Superior temporal gyrus (tissue), 1 donor: Measurements from ENCODE around the gene CAPN15.

ENCODE experiments used
- DNase-seq: peaks from one replicate; pipeline ENCODE4 v3.0.0-alpha.2; 2016; ENCODE audit errors: extremely low spot score

Gene CAPN15

DNA sequence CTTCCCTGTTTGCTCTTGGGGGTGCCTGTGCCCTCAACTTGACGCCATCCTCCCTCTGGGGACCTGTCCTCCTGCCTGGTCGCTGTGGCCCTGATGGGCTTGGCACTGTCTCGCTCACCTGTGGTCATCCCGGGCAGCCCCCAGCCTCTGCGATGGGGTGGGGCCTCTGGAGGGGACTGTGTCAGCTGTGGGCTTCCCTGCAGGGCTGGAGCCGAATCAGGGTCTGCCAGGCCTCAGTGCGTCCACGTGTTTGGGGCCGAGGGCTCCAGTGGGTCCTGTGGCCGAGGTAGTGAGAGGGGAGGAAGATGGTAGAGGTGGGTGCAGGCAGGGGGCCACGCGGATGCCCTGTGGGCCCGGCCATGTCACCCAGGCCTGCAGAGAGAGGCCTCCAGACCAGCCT lies 50.3 kb downstream of the CAPN15 start:
- DNase-seq, result no peak

- no peak for DNase-seq
These were observed 50.8 kb downstream of the CAPN15 start for GRCh38 chr16:578232-578869.

DNA sequence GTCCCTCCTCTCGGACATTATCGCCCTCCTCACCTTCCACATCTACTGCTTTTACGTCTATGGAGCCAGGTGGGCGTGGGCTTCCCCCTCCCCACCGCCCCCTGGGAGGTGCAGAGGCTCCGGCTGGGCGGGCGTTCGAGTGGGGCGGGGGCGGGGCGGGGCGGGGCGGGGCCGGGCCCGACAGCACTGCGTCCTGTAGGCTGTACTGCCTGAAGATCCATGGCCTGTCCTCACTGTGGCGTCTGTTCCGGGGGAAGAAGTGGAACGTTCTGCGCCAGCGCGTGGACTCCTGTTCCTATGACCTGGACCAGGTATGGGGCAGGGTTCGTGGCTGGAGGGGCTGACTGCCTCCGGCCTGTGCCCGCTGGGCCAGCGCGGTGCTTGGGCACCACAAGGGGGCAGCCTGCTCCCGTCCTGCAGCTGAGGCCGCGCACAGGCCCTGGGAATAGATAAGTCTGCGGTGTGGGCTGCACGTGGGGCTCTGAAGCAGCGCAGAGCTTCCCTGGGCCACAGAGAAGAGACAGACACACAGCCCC lies 51.4 kb downstream of the CAPN15 start:
- no peak for DNase-seq

DNA sequence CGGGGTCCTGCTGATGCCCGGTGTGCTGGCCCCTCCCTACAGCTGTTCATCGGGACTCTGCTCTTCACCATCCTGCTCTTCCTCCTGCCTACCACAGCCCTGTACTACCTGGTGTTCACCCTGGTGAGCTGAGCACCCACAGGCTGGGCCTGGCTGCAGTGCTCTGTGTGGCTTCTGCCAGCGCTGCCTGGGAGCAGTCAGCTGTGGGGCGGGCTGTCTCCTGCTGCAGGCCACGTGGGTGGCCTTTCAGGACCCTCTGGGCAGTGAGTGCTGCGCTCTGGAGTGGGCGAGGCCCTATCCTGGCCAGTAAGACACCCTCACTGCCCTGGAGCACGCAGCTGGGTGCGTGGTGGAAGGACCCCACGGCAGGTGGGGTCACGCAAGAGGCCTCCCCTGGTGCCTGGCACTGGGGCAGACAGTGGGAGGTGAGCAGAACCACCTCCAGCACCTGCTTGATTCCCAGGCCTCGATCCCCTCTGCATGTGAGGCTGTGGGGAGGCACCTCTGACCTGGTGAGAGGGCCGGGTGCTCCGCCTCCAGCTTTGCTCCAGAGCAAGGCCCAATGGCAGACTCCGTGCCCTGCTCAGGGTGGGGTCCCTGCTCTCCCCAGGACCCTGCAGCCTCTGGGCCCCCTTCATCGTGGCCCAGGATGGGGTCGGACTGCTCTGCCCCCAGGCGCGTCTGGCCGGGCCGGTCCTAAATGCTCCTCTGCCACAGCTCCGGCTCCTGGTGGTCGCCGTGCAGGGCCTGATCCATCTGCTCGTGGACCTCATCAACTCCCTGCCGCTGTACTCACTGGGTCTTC lies 52.8 kb downstream of the CAPN15 start:
- DNase-seq, result no peak

DNA sequence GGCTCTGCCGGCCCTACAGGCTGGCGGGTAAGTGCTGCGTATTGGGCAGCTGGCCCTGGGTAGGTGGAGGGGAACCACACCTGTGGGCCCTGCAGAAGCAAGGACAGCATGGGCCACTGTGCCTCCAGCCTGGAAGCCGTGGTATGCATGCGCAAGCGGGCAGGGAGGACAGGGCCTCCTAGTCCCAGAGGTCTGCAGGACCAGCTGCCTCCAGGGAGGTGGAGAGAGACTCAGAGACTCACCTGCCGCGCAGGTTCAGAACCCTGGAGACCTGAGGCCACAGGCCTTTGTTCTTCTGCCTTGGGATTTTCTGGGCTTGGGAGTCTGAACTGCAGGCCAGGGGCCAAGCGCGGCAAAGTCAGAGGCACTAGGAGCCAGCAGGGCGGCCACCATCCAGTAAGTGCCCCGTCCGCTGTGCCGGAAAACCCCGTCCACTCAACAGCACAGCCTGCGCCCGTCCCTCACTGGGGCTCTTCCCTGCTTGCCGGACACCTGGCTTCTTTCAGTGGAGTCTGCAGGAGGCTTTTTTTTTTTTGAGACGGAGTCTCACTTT lies 53.5 kb downstream of the CAPN15 start:
- DNase-seq, result no peak

DNA sequence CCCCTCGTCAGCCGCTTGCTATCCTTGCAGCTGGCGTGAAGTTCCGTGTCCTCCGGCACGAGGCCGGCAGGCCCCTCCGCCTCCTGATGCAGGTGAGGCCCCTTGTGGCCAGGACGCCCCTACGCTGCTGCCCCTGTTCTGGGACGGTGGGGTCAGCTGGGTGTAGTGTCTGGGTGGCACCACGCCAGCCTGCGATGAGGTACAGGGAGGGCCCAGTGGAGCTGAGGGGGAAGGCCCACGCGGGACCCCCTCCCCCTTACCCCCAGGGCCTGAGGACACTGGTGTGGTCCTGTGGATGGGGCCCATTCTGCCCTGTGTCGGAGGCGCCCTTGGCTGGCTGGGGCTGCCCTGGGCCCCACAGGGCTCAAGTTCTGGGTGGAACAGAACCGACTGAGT lies 54.7 kb downstream of the CAPN15 start:
- DNase-seq, result no peak

GRCh38 chr16:582614-583331 lies 55.3 kb downstream of the CAPN15 start:
- no peak for DNase-seq

- no peak for DNase-seq
These were observed 55.9 kb downstream of the CAPN15 start for GRCh38 chr16:583470-583814.

DNA sequence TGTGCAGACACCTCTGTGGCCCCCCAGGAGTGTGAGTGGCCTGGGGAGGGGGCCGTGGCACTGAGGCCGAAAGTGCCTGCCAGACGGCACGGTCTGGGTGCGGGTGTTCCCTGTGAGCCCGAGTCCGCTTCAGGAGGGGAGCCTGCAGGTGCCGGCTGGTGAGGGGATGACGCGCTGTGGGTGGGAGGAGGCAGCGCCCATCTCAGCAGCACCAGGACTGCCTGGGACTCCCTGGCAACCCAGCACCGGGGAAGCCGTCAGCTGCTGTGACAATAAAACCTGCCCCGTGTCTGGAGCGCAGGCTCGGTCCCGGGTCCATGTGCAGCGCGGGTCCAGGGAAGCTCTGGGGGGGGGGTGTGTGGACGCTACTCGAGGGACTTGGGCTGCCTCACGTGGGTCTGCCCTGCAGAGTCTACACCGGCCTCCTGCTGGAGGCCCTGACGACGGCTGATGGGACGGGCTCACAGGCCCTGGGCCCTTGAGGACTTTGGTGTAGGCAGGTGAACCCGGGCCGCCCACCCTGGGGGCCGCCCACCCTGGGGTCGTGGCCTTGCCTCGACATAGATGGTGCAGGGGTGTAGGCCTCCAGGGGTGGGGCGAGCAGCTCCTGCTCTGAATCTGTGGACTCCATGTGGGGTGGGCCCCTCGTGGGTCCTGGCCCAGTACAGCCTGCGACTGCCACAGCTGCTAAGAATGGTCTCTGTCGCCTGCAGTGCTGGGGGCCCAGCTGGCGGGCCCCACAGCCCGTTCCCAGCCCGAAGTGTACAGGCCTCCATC lies 56.5 kb downstream of the CAPN15 start:
- no peak for DNase-seq

- no peak for DNase-seq
These were observed 57.8 kb downstream of the CAPN15 start for GRCh38 chr16:585351-585750.

DNA sequence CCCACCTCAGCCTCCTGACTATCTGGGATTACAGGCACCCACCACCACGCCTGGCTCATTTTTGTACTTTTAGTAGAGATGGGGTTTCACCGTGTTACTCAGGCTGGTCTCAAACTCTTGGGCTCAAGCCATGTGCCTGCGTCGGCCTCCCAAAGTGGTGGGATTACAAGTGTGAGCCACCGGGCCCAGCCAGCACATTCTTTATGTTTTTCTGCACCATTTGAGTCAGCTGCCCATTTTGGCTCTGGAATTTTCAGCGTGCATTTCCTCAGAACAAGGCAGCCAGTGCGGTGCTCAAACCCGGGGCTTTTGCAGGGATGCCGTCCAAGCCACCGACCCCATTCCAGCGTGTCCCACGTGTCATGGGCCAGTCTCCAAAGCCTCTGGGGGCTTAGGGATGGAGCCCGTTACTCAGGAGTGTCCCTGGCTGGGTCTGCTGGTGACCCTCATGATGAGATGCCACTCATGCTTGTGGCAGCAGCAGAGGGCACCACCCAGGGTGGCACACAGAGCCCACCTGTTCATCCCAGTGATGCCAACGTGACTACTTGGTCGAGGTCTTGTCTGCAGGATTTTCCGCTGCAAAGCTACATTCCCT lies 58.6 kb downstream of the CAPN15 start:
- no peak for DNase-seq

- no peak for DNase-seq
These were observed 59.4 kb downstream of the CAPN15 start for GRCh38 chr16:586645-587590.

DNA sequence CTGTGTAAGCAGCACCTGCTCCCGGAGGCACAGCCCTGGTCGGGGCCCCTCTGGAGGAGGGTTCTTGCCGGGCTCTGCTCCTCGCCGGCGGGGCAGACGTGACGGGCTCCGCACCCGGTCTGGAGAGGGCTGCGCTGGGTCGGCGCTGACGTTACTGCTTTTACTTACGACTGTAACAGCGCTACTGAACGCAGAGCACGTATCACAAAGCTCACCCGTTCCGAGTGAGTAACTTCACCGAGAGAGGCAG lies 61.1 kb downstream of the CAPN15 start:
- DNase-seq, result no peak

GRCh38 chr16:588889-589657 lies 61.6 kb downstream of the CAPN15 start:
- DNase-seq, result peak; percentile 98

GRCh38 chr16:589658-590187 lies 62.2 kb downstream of the CAPN15 start, which contains the start of gene RAB40C:
Gene RAB40C (plus strand): TSS chr16:590066. CDS start chr16:590292, 226 bp downstream.
- peak; percentile 94 for DNase-seq

GRCh38 chr16:590188-590814 lies 62.8 kb downstream of the CAPN15 start:
- DNase-seq, result no peak

DNA sequence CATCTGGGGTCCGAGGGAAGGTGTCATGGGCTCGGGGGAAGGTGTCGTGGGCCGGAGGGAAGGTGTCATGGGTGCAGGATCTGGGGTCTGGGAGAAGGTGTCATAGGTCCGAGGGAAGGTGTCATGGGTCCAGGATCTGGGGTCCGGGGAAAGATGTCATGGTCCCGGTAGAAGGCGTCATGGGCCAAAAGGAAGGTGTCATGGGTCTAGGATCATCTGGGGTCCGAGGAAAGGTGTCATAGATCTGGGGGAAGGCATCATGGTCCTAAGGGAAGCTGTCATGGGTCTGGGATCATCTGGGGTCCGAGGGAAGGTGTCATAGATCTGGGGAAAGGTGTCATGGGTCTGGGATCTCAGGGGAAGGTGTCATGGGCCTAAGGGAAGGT lies 63.3 kb downstream of the CAPN15 start:
- DNase-seq, result no peak

GRCh38 chr16:591231-591630 lies 63.7 kb downstream of the CAPN15 start:
- no peak for DNase-seq
